Measurements from ENCODE around the gene LPCAT3.
A peak's percentile ranks its signal among the peaks of the same experiment; 100 is the strongest.

Gene LPCAT3

DNA sequence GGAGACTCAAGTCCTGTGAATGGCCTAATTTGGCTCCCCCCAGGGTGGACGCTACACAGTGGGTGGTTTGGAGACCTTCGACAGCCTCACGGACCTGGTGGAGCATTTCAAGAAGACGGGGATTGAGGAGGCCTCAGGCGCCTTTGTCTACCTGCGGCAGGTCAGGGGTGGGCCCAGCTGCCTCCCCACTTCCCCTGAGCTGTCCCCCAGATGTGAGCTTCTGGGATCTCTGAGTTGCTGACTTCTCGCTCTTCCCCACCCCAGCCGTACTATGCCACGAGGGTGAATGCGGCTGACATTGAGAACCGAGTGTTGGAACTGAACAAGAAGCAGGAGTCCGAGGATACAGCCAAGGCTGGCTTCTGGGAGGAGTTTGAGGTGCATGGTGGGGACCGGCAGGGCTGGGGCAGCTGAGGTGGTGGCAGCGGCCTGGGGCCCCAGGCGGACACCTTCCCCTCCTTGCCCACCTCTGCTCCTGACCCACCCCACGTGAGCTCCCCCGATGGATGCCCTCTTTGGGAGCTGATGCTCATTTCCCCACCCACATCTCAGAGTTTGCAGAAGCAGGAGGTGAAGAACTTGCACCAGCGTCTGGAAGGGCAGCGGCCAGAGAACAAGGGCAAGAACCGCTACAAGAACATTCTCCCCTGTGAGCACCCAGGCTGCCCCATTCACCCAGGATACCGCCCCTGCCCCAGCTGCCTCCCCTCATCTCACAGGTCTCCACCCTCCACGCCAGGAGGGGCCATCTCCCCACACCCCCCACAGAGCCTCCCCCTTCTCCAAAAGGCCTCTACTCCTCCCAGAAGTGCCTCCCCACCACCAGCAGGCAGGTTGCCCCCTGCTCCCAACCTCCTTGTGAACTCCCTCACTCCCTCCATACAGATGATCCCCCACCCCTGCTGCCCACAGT lies 62.9 kb downstream of the LPCAT3 start:
- no peak overlapping the region for H3K27ac ChIP-seq
- no peak for DNase-seq (ENCODE audit: low read depth, low spot score)

DNA sequence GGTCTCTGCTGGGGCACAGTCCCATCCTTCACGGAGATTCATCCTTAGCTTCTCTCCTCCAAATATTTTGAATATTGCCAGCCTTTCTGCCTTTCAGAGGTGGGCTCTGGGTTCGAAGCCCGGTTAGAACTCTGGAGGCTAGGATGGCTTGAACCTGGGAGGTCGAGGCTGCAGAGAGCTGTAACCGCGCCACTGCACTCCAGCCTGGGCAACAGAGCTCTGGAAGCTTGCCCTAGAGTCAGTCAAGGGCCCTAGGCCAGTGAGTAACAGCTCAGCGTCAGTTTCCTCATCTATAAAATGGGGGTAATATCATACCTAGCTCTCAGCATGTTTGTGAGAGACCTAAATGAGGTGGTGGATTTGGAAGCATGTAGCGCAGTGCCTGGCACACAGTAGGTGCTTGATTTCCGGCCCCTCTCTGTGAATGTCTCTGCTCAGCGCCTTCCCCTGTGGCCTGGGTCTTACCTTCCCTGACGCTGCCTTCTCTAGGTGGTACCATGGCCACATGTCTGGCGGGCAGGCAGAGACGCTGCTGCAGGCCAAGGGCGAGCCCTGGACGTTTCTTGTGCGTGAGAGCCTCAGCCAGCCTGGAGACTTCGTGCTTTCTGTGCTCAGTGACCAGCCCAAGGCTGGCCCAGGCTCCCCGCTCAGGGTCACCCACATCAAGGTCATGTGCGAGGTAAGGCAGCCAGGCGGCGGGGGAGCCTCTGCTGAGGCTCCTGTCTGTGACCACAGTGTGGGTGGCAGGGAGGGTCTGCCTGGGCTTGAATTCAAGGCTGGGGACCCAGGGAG lies 63.8 kb downstream of the LPCAT3 start:
- no peak overlapping the region for H3K27ac ChIP-seq
- DNase-seq (ENCODE audit: low read depth, low spot score), result no peak

DNA sequence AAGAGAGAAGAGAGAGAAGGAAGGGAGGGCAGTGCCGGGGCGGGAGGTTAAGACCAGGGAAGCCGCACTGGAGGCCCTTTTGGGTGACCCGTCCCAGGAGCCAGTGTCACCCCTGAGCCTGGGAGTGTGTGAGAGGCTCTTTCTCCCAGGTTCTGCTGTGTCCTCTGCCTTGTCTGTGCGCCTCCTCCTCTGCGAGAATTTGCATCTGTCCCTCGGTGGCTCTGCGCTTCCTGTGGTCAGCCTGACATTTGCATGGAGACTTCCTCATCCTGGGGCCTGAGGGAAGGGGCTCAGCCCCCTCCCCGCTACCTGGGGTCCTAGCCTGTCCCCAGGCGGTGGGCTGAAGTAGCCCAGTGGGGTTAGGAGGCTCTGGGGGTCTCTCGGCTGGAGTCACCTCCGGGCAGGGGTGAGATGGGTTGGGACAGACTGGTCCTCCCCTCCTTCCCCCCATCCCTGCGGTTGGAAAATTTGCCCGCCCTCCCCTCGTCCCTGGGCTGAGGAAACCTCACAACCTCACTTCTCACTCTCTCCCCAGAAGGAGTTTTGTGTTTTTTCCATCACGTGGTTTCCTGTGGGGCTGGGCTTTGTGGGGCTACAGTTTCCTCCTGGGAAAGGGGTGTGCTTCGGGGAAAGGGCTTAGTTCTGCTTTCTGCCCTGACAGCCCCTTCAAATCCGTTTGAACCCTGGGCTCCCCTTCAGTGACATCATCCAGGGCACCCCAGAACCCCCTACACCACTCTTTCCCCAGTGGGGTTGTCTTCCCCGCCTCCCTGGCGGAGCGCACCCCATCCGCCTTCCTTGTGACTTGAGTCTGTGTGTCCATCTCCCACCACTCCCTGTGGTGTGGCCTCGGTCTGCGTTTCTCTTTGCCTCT lies 64.6 kb downstream of the LPCAT3 start:
- no peak overlapping the region for H3K27ac ChIP-seq
- DNase-seq (ENCODE audit: low read depth, low spot score), result no peak

DNA sequence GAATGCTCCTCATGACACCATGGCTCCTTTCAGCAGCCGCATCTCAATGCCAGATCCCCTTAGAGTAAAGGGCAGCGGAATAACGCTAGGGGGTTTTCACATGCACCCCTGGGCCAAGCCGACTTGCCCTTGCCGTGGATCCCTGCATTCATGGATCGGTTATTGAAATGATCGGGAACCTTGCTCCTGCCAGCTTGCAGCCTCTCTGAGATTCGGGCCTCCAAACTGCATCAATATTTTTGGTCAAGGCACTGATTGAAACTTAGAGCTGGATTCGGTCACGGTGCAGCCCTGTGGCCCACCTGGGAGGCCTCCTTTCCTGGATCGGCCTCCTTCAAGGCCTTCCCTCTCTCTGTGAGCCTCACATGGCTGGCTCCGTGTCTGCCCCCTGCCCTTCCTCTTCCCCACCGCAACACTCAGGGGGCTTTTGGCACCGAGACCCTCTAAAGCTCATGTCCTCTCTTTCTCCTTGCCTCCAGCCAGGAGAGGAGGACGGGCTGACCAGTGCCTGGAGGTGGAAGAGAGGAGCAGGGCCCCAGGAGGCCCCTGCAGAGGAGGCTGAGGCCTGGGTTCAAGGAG lies 65.3 kb downstream of the LPCAT3 start:
- no peak overlapping the region for H3K27ac ChIP-seq
- no peak for DNase-seq (ENCODE audit: low read depth, low spot score)

DNA sequence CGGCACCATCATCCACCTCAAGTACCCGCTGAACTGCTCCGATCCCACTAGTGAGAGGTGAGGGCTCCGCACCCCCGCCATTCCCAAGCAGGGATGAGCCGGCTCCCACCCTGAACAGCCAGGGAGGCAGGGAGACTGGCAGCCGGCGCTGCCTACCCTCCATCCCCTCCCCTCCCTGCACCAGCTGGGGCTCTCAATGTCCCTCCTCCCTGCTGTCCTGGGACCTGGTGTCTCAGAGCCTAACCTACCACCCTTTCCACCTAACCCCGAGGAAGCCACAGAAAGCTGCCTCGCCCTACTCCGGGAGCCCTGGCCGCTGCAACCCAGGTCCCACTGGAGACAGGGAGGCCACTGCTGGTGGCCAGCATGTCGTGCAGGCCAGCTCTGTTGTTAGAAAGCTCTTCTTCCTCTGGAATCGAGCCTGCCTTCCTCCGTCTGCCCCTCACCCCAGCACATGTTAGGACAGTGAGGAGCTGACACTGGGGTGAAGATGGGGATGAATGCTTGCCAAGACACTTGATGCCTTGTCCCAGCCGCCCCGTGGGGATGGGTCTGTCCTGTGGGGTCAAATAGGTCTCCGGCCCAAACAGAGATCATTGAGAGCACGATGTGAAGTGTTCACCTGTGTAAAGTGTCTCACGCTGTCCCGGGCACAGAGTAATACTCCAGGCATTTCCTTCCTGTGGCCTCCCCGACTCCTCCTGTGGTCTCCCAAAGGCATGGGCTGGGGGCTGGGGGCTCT lies 66.0 kb downstream of the LPCAT3 start:
- no peak overlapping the region for H3K27ac ChIP-seq
- DNase-seq (ENCODE audit: low read depth, low spot score), result no peak

DNA sequence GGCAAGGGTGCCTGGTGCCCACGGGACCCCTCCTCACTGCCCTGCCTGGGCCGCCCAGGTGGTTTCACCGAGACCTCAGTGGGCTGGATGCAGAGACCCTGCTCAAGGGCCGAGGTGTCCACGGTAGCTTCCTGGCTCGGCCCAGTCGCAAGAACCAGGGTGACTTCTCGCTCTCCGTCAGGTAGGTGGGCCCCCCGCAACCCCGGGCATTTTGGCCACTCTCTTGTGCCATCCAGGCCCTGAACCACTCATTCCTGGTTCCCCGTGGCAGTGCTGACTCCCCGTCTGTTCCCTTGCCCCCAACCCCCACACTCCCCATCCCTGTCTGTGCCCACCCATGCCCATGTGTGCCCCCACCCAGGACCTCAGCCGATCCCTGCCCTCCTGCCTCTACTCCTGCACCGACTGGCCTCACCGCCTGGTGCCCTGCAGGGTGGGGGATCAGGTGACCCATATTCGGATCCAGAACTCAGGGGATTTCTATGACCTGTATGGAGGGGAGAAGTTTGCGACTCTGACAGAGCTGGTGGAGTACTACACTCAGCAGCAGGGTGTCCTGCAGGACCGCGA lies 66.6 kb downstream of the LPCAT3 start:
- no peak overlapping the region for H3K27ac ChIP-seq
- DNase-seq (ENCODE audit: low read depth, low spot score), result no peak

DNA sequence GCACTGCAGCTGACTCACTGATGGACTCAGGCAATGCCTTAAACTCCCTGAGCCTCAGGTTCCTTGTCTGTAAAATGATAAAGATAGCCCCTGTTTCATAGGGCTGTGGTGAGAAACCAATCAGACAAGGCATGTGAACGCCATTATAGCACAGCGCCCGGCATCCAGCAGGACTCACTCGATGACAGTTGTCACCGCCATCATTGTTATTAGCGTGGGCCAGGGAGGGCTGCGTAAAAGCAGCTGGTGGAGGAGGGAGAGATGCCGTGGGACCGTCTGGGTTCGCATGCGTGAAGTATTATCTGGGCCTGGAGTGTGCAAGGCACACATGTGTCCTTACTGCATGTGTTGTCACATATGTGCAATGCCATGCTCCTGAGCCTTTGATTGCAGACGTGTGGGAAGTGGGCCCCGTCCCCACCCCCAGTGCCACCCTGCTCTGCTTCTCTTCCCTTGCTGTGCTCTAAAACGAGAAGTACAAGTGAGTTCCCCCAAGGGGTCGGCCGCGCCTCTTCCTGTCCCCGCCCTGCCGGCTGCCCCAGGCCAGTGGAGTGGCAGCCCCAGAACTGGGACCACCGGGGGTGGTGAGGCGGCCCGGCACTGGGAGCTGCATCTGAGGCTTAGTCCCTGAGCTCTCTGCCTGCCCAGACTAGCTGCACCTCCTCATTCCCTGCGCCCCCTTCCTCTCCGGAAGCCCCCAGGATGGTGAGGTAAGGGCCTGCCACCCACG lies 67.3 kb downstream of the LPCAT3 start, which contains the start of gene PTPN6:
Gene PTPN6, plus strand, starts transcription at position 546 of the 730 bp plus-strand sequence. Its CDS starts 157 bp downstream, at position 703.
- no peak for DNase-seq (ENCODE audit: low read depth, low spot score)
- no peak within 1 kb of the TSS for H3K27ac ChIP-seq

DNA sequence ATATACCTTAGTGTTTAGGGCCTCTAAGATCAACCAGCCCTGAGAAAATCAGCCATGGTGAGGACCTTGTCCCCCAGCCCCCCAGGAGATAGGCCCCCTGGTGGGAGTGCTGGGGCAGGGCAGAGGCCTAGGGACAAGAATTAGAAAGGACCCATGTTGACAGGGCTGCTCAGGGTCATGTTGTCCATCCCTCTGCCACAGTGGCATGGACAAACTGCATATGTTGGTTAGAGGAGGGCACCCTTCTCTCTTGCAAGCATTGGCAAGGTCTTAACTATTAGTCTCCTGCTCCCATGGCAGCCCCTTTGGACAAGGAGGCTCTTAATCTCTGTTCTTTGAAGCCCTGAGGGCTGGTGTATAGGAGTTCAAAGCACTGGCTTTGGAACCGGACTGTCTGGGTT lies 67.9 kb downstream of the LPCAT3 start:
- no peak overlapping the region for H3K27ac ChIP-seq
- DNase-seq (ENCODE audit: low read depth, low spot score), result no peak

DNA sequence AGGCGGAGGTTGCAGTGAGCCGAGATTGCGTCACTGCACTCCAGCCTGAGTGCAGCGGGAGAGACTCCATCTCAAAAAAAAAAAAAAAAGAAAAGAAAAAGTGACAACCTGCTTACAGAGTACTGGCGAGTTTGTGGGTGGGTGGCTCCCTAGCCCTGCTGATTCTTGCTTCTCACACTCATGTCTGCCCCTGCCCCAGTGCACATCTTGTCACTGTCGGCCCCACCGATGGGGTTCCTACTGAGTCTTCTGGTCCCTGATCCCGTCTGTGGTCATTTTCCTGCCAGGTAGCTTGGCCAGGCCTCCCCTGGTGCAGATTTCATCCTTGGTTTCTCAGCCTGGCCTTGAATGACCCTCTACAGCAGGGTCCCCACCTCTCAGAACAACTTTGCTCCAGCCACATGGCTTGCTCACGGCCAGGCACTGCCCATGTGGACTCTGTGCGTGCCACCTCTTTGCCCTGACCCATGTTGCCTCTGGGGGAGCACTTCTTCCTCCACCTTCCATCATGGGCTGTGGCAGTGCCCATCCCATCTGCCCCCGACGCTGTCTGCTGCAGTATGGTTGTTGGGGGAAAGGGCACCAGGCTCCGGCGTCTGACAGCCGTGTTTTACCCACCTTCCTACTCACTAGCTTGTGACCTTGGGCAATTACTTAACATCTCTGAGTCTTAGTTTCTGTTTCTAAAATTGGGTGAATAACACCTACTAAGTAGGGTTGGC lies 69.2 kb downstream of the LPCAT3 start:
- DNase-seq (ENCODE audit: low read depth, low spot score), result no peak
- H3K27ac ChIP-seq, result no peak overlapping the region

DNA sequence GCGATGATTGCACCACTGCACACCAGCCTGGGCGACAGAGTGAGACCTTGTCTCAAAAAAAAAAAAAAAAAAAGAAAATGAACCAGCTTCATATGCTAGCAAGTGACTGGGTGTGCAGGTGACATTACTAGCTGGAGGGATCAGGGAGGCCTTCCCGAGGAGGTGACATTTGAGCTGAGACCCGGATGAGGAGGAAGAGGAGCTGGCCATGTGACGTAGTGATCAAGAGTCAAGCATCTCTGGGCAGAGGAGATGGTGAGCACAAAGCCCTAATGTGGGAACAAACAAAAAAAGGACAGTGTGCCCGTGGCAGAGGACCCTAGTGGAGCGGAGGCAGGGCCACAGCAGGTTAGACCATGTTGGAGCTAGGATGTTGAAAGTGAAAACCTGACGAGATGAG lies 70.7 kb downstream of the LPCAT3 start:
- H3K27ac ChIP-seq, result no peak overlapping the region
- no peak for DNase-seq (ENCODE audit: low read depth, low spot score)

DNA sequence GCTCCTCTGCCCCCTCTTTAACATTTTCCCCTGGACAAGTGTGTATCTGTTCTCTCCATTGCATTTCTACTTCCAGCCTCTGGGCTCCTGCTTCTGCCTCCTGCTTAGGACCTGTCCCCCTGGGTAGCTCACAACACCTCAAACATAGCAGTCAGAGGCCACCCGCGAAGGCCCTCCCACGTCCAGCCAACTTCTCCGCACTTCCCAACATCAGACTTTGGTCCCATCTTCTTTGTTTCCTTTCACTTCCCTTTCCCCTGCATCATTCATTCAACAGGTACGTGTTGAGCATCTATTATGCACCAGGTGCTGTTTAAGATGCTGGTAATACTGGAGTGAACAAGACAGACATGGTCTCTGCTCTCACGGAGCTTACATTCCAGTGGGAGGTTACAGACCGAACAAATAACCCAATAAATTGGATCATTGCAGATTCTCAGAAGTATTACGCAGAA lies 71.3 kb downstream of the LPCAT3 start:
- H3K27ac ChIP-seq, result peak overlapping the region; percentile 88
- no peak for DNase-seq (ENCODE audit: low read depth, low spot score)

DNA sequence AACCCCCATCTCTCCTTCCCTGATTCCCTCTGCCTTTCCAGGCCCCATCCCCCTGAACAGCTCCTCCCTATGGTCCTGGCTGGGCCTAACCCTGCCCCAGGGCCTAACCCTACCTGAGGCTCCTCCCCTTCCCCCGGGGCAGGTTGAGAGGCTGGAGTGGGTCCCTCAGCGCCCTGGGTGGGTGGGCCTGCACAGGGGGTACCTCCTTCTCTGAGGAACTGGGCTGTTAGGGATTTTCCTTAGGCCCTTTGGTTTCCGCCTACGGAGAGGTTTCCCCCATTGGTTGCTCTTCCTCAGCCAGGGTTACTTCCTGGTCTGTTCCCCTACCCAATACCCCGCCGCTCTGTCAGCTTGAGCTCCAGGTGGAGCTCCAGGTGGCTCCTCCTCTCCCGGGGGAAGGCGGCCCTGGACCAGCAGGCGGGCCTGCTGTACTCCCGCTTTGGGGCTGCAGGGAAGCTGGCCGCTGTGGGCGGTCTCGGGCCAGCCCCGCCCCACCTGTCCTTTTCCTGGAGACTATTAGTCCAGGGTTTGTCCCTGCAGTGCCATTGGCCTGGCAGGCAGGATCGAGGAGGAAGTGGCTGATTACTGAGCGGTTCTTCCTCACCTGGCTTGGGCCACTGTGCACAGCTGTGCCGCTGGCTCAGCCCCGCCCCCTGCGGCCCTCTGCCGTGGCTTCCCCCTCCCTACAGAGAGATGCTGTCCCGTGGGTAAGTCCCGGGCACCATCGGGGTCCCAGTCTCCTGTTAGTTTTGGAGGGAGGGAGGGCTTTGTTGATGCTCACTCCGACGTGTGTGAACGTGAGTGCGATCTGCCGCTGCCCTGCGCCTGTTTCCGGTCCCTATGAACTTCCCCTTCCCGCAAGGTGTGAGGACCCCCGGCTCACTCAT lies 72.0 kb downstream of the LPCAT3 start:
- peak overlapping the region; percentile 88 for H3K27ac ChIP-seq
- DNase-seq (ENCODE audit: low read depth, low spot score), result peak; percentile 92

DNA sequence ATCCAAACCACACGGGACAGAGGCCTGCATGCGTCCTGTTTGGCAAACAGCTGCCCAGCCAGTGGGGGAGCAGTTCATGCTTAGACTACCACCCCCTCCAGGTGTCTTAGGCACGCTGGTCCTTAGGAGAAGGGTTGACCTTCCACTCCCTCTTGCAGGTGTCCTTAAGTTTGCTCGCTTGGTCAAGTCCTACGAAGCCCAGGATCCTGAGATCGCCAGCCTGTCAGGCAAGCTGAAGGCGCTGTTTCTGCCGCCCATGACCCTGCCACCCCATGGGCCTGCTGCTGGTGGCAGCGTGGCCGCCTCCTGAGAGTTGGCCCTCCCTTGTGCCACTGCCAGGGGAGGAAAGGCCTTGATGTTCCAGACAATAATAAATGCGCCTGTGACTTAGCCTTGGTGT lies 72.7 kb downstream of the LPCAT3 start:
- DNase-seq (ENCODE audit: low read depth, low spot score), result no peak
- H3K27ac ChIP-seq, result peak overlapping the region; percentile 88

DNA sequence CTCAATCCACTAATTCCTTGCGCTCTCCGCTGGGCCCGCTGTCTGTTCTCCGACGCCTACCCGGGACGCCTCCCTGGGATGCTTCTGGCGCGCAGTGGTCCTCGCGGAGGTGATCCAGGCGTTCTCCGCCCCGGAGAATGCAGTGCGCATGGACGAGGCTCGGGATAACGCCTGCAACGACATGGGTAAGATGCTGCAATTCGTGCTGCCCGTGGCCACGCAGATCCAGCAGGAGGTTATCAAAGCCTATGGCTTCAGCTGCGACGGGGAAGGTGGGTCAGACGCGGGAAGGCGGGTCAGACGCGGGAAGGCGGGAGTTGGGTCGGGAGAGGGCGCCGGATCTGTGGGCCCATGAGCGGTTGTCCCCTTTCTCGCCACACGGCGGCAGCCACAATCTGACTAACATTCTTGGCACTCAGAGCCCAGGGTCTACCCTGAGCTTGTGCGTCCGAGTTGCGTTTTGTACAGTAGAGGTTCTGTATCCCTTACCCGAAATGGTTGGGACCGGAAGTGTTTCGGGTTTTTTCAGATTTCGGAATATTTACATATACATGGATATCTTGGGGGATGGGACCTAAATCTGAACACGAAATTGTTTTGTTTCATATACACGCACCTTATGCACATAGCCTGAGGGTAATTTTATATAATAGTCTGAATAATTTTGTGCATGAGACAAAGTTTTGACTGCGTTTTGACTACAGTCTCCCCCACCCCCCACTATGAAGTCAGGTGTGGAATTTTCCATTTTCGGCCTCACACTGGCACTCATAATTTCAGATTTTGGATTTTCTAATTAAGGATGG lies 73.7 kb downstream of the LPCAT3 start:
- peak overlapping the region; percentile 88 for H3K27ac ChIP-seq
- DNase-seq (ENCODE audit: low read depth, low spot score), result peak; percentile 59

DNA sequence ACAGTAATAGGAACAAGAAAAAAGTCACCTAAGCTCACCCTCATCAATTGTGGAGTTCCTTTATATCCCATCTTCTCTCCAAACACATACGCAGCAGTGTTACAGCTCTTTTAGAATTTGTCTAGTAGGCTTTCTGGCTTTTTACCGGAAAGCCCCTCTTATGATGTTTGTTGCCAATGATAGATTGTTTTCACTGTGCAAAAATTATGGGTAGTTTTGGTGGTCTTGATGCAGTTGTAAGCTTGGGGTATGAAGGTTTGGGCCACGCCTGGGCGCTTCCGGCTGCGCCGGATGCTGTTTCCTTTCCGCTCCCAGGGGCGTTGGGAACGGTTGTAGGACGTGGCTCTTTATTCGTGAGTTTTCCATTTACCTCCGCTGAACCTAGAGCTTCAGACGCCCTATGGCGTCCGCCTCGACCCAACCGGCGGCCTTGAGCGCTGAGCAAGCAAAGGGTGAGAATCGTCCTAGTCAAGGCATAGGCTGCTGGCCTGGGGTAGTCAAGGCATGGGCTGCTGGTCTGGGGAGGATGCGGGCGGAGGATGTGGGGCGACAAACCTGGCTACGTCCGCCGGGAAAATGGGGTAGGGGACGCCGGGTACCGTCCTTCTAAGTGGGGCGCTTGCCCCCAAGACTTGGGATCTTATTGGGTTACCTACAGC lies 74.4 kb downstream of the LPCAT3 start, which contains the start of the genes C12orf57 and RNU7-1:
Gene C12orf57, plus strand, starts transcription at position 301 of the 659 bp plus-strand sequence. Its CDS starts 100 bp downstream, at position 401.
Gene RNU7-1, plus strand, starts transcription at position 95 of the 659 bp plus-strand sequence.
- H3K27ac ChIP-seq, result peak within 1 kb of the TSS; percentile 88
- peak; percentile 84 for DNase-seq (ENCODE audit: low read depth, low spot score)
